ENCODE data around the gene ZC3HAV1. TPM values are rescaled to one million over a fixed set of nuclear protein-coding genes. Genes with fewer than 3 reads are reported as not detected.
A peak's percentile ranks its signal among the peaks of the same experiment; 100 is the strongest.

ZC3HAV1 gene
- total and polyA plus RNA-seq, 9 of the 15 experiments (the other 6 are each of a cell fraction or from before 2014, with no cell fraction given) = 11.9 to 40.5 (median 23.9) TPM

DNA sequence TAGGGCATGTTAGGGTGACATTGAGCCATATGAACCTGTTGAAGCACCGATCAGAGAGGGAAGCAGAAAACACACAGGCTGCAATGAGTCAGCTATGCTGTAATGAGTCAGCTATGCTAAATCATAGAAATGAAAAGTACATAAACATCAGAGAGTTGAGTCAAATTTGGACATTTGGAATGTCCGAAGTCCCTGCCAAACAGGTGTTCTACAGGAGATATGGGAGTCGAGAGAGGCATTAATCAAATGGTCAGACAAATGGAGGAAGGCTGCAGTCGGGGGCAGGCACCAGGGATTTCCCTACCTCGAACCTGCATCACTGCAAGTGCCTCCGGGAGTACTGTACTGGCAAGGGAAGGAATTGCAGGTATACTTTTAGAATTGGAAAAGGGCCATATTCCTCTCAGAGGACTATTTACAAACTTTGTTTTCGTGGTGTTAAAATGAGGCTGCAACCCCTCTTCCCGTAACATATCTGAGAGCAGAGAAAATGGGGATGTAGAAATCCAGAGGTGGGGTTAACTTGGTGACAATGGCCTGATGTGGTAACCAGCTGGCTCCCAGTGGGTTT is 8.8 kb upstream of the ZC3HAV1 start (continued):
- no peak for TF ChIP-seq ZNF282 (CRISPR knock-in tag; IDR thresholded peaks at IDR 0.05)
- TF ChIP-seq BRD4 (IDR thresholded peaks at IDR 0.05) = no peak
- peak; percentile 90 for TF ChIP-seq CBFA2T2 (conservative IDR thresholded peaks at IDR 0.05)
- TF ChIP-seq ZNF316 (IDR thresholded peaks at IDR 0.05) = peak; percentile 99
- TF ChIP-seq, protein P1, sequence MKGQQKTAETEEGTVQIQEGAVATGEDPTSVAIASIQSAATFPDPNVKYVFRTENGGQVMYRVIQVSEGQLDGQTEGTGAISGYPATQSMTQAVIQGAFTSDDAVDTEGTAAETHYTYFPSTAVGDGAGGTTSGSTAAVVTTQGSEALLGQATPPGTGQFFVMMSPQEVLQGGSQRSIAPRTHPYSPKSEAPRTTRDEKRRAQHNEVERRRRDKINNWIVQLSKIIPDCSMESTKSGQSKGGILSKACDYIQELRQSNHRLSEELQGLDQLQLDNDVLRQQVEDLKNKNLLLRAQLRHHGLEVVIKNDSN (CRISPR knock-in tag; IDR thresholded peaks at IDR 0.05) = no peak
- TF ChIP-seq, protein P2, sequence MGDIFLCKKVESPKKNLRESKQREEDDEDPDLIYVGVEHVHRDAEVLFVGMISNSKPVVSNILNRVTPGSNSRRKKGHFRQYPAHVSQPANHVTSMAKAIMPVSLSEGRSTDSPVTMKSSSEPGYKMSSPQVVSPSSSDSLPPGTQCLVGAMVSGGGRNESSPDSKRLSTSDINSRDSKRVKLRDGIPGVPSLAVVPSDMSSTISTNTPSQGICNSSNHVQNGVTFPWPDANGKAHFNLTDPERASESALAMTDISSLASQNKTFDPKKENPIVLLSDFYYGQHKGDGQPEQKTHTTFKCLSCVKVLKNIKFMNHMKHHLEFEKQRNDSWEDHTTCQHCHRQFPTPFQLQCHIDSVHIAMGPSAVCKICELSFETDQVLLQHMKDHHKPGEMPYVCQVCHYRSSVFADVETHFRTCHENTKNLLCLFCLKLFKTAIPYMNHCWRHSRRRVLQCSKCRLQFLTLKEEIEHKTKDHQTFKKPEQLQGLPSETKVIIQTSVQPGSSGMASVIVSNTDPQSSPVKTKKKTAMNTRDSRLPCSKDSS (IDR thresholded peaks at IDR 0.05; ENCODE audit: low read depth, partially characterized antibody) = no peak
- TF ChIP-seq NCOA1 (IDR thresholded peaks at IDR 0.05; ENCODE audit: low read depth) = peak; percentile 77
- peak in 1 of 2 experiments; percentile 88; a peak in 2 of 4 replicates for TF ChIP-seq ZMIZ1 (IDR thresholded peaks at IDR 0.05; ENCODE audit: low read depth in 2 of 2, low read length in 2 of 2)
- TF ChIP-seq ZNF121 (CRISPR knock-in tag; conservative IDR thresholded peaks at IDR 0.05) = no peak
- TF ChIP-seq NRF1 (conservative IDR thresholded peaks at IDR 0.05 in 1 of 2, IDR thresholded peaks at IDR 0.05 in 1 of 2) = no peak
- TF ChIP-seq, protein P3, sequence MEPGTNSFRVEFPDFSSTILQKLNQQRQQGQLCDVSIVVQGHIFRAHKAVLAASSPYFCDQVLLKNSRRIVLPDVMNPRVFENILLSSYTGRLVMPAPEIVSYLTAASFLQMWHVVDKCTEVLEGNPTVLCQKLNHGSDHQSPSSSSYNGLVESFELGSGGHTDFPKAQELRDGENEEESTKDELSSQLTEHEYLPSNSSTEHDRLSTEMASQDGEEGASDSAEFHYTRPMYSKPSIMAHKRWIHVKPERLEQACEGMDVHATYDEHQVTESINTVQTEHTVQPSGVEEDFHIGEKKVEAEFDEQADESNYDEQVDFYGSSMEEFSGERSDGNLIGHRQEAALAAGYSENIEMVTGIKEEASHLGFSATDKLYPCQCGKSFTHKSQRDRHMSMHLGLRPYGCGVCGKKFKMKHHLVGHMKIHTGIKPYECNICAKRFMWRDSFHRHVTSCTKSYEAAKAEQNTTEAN (CRISPR knock-in tag; IDR thresholded peaks at IDR 0.05) = peak; percentile 74; the same call in 1 of the 2 replicates
- TF ChIP-seq ETV1 (tag; conservative IDR thresholded peaks at IDR 0.05; ENCODE audit: low read depth) = no peak
- TF ChIP-seq ZNF384 (IDR thresholded peaks at IDR 0.05; ENCODE audit: low read depth, low read length) = no peak
- no peak for TF ChIP-seq CHD2 (IDR thresholded peaks at IDR 0.05; ENCODE audit: low read depth, low read length)
- TF ChIP-seq, protein P4, sequence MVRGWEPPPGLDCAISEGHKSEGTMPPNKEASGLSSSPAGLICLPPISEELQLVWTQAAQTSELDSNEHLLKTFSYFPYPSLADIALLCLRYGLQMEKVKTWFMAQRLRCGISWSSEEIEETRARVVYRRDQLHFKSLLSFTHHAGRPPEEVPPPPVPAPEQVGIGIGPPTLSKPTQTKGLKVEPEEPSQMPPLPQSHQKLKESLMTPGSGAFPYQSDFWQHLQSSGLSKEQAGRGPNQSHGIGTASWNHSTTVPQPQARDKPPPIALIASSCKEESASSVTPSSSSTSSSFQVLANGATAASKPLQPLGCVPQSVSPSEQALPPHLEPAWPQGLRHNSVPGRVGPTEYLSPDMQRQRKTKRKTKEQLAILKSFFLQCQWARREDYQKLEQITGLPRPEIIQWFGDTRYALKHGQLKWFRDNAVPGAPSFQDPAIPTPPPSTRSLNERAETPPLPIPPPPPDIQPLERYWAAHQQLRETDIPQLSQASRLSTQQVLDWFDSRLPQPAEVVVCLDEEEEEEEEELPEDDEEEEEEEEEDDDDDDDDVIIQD (CRISPR knock-in tag; IDR thresholded peaks at IDR 0.05) = 0 out of 2 replicates have a peak, but pooled peaks have one; percentile 12
- peak; percentile 6; the same call in 1 of the 2 replicates for TF ChIP-seq ETV5 (CRISPR knock-in tag; IDR thresholded peaks at IDR 0.05; ENCODE audit: low read depth)
- TF ChIP-seq POLR2A (conservative IDR thresholded peaks at IDR 0.05) = no peak
- TF ChIP-seq TBP (optimal IDR thresholded peaks at IDR 0.05; ENCODE audit: low read depth, low read length) = no peak
- peak; percentile 86 for TF ChIP-seq MTA2 (IDR thresholded peaks at IDR 0.05; ENCODE audit: low read depth)
- no peak for TF ChIP-seq SETDB1 (IDR thresholded peaks at IDR 0.05; ENCODE audit: low read length)
- TF ChIP-seq ZNF184 (CRISPR knock-in tag; IDR thresholded peaks at IDR 0.05) = no peak
- TF ChIP-seq FOSL1 (tag; conservative IDR thresholded peaks at IDR 0.05) = peak; percentile 99
- TF ChIP-seq COPS2 (conservative IDR thresholded peaks at IDR 0.05) = no peak

Data from K562 (cell line).